AG04450 (cell line): ENCODE data around the gene SLC22A23. TPM values are rescaled to one million over a fixed set of nuclear protein-coding genes. Genes with fewer than 3 reads are reported as not detected.

Experiments
- CTCF ChIA-PET: fragments of 300-600, 350-600 bp; formaldehyde crosslinking; extraction: SDS; loops from one replicate; lab custom pipeline; 2022; ENCODE audit warnings: antibody characterized with exemption, inconsistent platforms; lab: Charles Lee
- POLR2A ChIA-PET: fragments of 350-600 bp; formaldehyde crosslinking; extraction: SDS; loops from one replicate; lab custom pipeline; 2021; ENCODE audit warnings: antibody characterized with exemption, inconsistent platforms; lab: Yijun Ruan, JAX
- DNase-seq: peaks from one replicate; pipeline ENCODE4 v3.0.0-alpha.2; 2011; ENCODE audit warnings: low read depth, low spot score
- H3K27ac ChIP-seq: one replicate; pipeline ENCODE4 v1.5.1; 2012; ENCODE audit warnings: low read depth, low read length, control low read depth
- H3K27me3 ChIP-seq: one replicate; pipeline ENCODE4 v1.6.0; 2012; ENCODE audit warnings: low read length; ENCODE audit not compliant: control insufficient read depth, insufficient read depth
- H3K4me3 ChIP-seq: 2 replicates; pipeline ENCODE4 v1.5.1; 2011; ENCODE audit warnings: mild to moderate bottlenecking, low read depth, low read length, control low read depth
- H3K9me3 ChIP-seq: 2 replicates; pipeline ENCODE4 v1.5.1; 2012; ENCODE audit warnings: low read length; ENCODE audit not compliant: control insufficient read depth, insufficient read depth
- CTCF ChIP-seq: IDR thresholded peaks from 2 replicates; pipeline ENCODE4 v1.5.1; 2011; ENCODE audit warnings: low read depth, low read length, control low read depth, inconsistent platforms
- polyA plus RNA-seq: library from polyadenylated mRNA; depleted of rRNA; stranded (reverse); fragments of >200 nt; gene quantifications from 2 replicates; pipeline ENCODE4 v1.2.3, GENCODE V29; 2011

The SLC22A23 gene
- polyA plus RNA-seq, 1 experiment = not detected

GRCh38 chr6:3484192-3484591 is 27.3 kb upstream of the SLC22A23 start:
- no peak overlapping the region for H3K27ac ChIP-seq
- ChIA-PET CTCF (no interaction called here), POLR2A (no interaction called here)
- H3K9me3 ChIP-seq = peaks cover 15% of the 10 kb centered on the region
- no peak for DNase-seq
- peaks cover 19% of the 10 kb centered on the region for H3K27me3 ChIP-seq
- H3K4me3 ChIP-seq = no peak overlapping the region
- no peak for TF ChIP-seq CTCF

GRCh38 chr6:3483675-3484074 is 26.8 kb upstream of the SLC22A23 start:
- TF ChIP-seq CTCF = no peak
- peaks cover 15% of the 10 kb centered on the region for H3K9me3 ChIP-seq
- DNase-seq = no peak
- H3K27me3 ChIP-seq = peaks cover 21% of the 10 kb centered on the region
- POLR2A ChIA-PET = no interaction called here
- CTCF ChIA-PET = no interaction called here
- no peak overlapping the region for H3K4me3 ChIP-seq
- H3K27ac ChIP-seq = no peak overlapping the region

GRCh38 chr6:3482869-3483268 is 26.0 kb upstream of the SLC22A23 start:
- no peak for TF ChIP-seq CTCF
- CTCF ChIA-PET = no interaction called here
- peaks cover 26% of the 10 kb centered on the region for H3K27me3 ChIP-seq
- DNase-seq = no peak
- POLR2A ChIA-PET = no interaction called here
- peaks cover 15% of the 10 kb centered on the region for H3K9me3 ChIP-seq
- no peak overlapping the region for H3K4me3 ChIP-seq
- no peak overlapping the region for H3K27ac ChIP-seq

- DNase-seq = no peak
- Histone ChIP-seq H3K4me3 (no peak overlapping the region), H3K27me3 (peaks cover 16% of the 10 kb centered on the region), H3K9me3 (peaks cover 15% of the 10 kb centered on the region), H3K27ac (no peak overlapping the region)
- ChIA-PET POLR2A (no interaction called here), CTCF (no interaction called here)
- TF ChIP-seq CTCF = no peak
Measured at GRCh38 chr6:3481640-3482039, 24.8 kb upstream of the SLC22A23 start.

GRCh38 chr6:3480009-3480408 is 23.2 kb upstream of the SLC22A23 start:
- peaks cover 20% of the 10 kb centered on the region for H3K27me3 ChIP-seq
- peaks cover 14% of the 10 kb centered on the region for H3K9me3 ChIP-seq
- TF ChIP-seq CTCF = no peak
- no peak for DNase-seq
- CTCF ChIA-PET = no interaction called here
- H3K27ac ChIP-seq = no peak overlapping the region
- POLR2A ChIA-PET = no interaction called here
- H3K4me3 ChIP-seq = no peak overlapping the region
